Stimulated activated CD4-positive, alpha-beta T cell treated with anti-CD3 and anti-CD28 coated beads, Interleukin-12 subunit alpha, Interleukin-12 subunit beta, amount 100 ng/mL, for 24 hours (primary cell): ENCODE data around the gene EYA2.
"Not testable (repeated sequence)": the region's sequence is repeated elsewhere in the genome, so short reads cannot be mapped to it uniquely, and the experiment has no call there.

Source experiments
- DNase-seq, 2 experiments: peaks; one replicate each; pipeline ENCODE4 v3.0.0-alpha.2; 2020; ENCODE audit warnings: low read depth in 2 of 2

EYA2 gene

DNA sequence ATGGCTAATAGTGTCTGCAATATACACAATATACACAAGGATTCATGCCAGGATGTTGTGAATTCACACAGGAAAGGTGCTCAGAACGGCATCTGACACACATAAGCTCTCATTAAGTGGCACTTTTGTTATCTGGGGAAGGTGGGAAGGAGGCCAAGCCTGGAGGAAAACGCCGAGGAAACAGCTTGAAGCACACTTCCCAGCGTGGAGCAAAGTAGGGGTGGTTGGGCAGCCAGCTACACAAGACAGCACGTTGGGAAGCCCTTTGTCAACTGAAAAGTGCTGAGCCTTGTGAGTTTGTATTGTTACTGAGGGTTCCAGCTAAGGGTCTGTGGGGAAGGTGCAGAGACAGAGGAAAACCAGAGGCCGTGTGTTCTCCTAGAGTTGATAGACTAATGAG is 280.9 kb downstream of the EYA2 start:
- no peak for DNase-seq

GRCh38 chr20:47176217-47176616 is 281.6 kb downstream of the EYA2 start:
- DNase-seq: not testable (repeated sequence)

- DNase-seq: no peak
Measured at GRCh38 chr20:47178277-47178676, 283.6 kb downstream of the EYA2 start.

DNA sequence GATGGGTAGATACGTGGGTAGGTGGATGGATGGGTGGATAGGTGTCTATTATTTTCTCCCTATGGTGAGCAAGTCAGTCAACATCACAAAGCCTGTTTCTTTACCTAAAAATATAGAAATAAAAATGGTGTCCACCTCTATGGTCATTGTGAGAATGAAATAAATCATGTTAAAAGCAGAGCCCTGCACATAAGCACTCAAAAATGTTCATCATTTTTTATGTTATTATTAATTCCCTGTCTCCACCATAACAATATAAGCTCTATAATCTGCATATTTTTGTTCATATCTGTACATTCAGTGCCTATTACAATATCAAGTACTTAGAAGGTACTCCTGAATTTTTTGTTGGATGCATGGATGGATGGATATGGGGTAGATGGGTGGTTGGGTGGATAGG is 284.2 kb downstream of the EYA2 start:
- no peak for DNase-seq

GRCh38 chr20:47179267-47179666 is 284.6 kb downstream of the EYA2 start:
- DNase-seq: no peak

DNA sequence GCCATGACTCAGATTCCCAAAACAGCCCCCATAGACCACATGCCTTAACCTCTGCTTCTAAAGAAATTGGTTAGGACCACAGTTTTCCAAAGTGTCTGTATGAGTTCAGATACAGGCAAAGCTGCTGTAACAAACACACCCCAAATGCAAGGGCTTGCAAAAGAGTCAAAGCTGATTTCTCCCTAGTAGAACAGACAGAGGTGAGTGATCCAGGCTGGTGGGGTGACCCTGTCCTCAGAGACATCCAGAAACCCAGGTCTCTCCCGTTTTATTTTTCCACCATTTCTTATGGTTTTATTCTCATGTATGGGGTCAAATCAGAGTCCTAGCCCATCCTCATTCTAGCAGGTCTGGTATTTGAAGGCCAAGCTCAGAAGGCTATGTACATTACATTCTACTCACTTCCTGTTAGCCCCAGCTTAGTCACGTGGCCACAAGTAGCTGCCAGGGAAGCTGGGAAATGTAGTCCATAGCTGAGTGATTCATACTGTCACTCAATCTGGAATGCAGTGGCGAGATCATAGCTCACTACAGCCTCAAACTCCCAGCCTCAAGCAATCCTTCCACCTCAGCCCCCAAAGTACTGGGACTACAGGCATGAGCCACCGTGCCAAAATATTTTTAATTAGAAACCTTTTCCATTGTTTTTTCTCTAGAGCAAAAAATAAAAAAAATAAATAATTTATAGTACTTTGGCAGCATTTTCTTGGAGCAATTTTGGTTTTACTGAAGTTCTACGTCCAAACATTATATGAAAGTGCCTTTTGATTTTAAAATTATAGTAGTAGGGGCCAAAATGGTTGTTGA is 286.6 kb downstream of the EYA2 start:
- no peak for DNase-seq

GRCh38 chr20:47183367-47183766 is 288.7 kb downstream of the EYA2 start:
- DNase-seq: no peak

DNA sequence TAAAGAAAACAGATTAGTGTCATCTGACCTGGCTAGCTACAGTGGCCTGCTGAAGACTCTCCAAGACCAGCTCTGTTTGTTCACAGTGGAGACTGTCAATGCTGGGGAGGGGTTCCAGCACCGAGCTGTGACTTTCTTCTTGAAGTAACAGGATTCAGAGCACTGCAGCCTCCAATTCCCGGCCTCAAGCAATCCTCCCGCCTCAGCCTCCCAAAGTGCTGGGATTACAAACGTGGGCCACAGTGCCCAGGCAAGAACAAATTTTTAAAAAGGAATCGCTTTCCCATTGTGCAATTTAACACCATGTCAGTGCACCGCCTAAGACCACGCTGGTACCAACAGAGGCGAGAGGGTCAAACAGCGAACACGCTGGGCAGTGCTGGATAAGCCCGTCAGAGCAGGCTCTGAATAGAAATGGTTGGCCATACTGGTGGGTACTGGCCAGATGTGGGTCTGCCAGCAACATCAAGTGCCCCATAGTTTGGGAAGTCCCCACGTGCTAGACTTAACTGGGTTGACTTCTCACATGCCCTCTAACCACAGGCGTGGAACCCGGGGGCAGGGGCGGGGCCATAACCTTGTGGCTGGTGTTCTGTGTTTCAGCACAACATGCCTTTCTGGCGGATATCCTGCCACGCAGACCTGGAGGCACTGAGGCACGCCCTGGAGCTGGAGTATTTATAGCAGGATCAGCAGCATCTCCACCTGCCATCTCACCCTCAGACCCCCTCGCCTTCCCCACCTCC is 293.0 kb downstream of the EYA2 start:
- no peak for DNase-seq

GRCh38 chr20:47188540-47188939 is 293.9 kb downstream of the EYA2 start:
- DNase-seq: no peak

DNA sequence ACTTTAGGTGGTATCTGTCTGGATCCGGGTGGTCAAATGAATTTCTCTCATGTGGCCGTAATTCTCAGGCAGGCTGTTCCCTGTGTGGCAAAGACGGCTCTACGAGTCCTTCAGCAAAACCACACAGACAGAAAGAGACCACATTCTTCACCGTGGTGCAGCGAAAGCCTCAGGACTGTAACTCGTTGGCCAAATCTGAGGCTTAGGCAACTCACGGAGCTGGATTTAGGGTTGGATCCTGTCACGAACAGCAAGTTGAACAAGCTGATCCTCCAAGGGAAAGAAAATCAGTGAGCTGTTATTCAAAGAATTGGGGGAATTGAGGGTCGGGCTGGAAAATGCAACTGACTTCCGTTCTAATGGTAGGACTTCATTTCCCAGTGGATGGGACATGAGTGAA is 294.4 kb downstream of the EYA2 start:
- no peak for DNase-seq

DNA sequence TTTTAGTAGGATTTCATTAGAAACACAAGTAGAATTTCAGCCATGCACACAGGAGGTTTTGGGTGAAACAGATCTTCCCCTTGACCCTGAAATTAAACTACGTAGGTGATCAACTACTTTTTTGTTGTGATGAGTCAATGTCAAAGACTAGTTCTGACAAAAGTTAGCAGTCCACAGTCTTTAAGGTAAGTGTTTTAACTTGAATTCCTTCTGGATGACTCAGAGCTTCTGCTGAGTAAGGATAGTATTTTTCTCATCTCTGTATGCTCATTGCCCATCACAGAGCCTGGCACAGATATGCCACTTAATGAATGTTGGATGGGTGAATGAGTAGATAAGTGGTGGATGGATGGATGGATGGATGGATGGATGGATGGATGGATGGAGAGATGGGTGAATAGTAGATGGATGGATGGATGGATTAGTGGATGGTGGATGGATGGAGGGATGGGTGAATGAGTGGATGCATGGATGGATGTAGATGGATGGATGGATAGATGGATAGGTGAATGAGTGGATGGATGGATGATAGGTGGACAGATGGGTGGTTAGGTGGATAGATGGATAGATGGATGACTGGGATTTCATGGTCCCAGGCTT is 296.5 kb downstream of the EYA2 start:
- DNase-seq: no peak

DNA sequence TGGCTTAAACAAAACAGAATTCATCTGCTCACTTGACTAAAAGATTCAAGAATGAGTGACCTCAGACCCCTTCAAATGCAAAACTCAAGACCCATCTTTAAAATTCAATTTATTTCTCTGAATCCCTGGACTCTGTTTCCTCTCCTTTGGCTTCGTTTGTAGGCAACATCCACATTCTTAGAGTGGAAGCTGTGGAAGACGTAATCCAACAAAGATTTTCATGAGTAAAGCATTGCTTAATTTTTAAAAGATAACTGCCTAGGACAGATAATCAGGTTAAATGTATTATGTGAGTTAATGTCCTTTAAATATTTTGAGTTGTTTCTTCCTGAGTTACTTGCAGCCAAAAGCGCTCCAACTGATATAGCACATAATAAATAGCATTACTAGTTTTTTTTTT is 297.3 kb downstream of the EYA2 start:
- DNase-seq: no peak

DNA sequence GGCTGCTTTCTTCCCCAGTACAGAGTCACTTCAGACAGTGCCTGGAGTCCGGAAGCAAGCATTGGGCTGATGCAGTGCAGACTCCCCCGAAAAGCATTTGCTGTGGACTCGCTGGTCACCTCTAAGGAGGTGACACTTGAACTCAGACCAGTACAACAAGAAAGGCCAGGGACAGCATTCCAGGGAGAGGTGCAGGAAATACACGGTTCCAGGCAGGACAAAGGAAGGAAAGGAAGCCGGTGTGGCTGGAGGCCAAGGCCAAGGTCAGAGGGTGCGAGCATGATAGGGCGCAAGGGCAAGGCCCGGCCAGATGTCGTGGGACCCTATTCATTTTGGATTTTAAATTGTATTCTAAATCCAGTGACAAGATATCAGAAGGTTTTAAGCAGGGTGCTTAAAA is 300.9 kb downstream of the EYA2 start:
- no peak for DNase-seq

DNA sequence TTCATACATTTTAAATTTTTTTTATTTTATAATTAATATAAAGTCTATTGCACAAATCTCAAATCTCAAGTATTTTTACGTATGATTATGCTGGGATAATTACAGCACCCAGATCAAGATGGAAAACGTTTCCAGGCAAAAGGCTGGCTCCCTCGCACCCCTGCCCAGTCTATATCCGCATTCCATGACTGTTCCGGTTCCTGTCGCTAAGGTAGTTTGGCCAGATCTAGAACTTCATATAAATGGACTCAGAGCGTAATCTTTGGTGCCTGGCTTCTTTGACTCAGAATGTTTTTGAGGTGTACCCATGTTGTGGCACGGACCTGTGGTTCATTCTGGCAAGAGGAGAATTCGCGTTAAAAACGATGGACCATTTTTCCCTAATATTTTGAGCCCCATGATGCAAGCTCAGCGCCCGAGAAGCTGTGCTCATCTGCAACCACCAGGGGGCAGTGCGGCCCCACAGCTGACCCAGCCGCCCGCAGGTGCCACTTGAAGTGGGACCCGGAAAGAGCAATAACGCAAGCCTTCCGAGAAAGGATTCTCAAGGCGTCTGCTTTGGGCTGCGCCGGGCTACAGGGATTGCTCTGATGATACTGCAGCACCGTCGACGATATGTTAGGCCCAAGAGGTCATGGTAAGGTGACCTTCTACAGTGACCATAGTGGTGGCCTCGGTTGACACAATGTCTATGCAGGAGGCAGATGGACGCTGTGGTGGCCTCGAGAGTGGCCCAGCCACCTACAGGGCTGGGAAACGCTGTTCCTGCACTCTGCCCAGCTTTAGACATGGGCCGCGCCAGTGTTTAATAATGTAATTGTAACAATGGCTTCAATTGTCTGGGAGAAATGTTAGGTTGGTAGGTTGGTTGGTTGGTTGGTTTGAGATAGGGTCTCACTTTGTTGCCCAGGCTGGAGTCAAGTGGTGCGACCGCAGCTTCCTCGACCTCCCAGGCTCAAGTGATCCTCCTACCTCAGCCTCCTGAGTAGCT is 301.7 kb downstream of the EYA2 start:
- DNase-seq: peak; percentile 49 to 78

GRCh38 chr20:47198254-47198671 is 303.6 kb downstream of the EYA2 start:
- DNase-seq: peak; percentile 26 to 34

GRCh38 chr20:47198996-47199552 is 304.4 kb downstream of the EYA2 start:
- DNase-seq: no peak

DNA sequence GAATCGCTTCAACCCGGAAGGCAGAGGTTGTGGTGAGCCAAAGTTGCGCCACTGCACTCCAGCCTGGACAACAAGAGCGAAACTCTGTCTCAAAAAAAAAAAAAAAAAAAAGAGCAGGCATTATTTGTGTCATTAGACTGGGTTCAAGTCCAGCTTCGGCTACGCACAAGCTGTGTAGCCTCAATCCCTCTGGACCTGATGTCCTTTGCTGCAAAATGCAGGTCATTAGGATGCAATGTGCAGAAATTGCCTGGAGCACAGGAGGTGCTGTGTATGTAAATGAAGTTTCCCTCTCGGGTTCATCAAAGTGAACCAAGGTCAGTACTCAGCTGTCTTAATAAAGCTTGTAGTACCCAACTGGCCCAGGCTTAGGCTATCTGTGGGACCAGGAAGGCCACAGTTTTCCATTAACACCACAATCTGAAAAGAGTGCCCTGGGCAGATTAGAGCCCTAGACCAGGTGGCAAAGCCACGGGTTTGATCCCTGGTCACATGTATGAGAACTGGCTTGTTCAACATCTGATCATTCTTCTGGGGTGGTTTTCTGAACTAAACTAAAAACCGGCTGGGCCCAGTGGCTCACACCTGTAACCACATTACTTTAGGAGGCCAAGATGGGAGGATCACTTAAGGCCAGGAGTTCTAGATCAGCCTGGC is 306.6 kb downstream of the EYA2 start:
- DNase-seq: no peak

GRCh38 chr20:47202733-47203667 is 308.4 kb downstream of the EYA2 start:
- no peak for DNase-seq

DNA sequence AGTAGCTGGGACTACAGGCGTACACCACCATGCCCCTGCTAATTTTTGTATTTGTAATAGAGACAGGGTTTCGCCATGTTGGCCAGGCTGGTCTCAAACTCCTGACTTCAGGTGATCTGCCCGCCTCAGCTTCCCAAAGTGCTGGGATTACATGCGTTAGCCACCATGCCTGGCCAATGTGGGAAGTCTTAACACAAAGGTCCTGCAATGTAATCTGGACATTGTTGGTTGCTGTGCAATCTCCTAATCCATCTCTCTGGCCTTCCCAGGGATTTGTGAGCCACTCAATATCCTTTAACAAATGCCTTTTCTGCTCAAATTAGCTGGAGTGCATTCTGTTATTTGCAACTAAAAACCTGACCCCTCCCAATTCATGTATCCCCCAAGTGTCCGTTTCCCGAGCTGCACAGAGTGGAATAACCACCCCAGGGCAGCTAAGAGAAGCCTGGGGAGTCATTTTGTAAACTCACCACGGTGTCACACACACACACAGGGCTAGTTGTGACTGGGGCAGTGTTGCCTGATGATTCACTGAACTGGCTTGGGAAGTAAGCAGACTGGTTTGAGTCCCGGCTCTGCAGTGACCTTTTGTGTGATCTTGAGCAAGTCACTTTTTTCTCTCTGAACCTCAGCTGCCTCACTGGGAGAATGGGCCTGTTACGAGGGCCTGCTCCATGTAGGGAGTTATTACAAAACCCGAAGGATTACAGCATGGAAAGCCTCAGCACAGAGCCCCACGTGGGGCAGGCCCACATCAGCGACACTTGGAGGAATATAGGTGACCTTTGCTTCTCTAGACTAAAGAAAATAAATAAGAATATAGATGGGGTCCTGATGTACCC is 309.6 kb downstream of the EYA2 start:
- DNase-seq: no peak
